ENCODE results near the gene MED16.

DNA sequence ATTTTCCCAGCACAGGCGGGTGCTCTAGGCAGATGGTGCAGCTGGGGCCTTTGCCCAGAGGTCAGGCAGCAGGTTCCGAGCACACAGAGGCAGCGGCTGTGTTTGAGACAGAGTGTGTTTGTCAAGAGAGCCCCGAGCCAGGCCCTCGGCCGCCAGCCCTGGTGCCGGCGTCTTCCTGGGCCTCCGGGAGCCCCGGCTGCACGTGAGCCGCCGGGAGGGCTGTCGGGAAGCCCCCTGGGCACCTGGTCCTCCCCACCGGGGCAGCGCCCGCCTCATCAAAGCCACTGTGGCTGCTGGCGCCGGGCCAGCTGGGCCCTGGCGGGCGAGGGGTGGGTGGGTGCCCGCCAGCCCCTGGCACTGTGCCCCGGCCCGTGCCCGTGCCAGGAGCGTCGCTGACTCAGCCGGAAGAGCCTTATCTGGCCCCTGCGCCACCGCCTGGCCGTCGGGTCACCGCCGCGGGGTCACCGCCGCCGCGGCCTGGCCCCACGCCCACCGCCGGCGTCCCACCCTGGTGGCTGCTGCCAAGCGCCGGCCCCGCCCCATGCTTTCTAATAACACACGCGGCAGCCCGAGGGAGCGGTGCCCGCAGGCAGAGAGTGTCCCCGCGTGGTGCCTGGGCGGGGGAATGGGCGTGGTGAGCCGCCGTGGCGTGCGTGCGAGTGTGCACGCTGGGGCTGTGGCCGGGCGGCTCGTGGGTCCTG is 47.8 kb upstream of the MED16 start:
- TF ChIP-seq EZH2 (IDR thresholded peaks at IDR 0.05; ENCODE audit: insufficient read depth, poor library complexity, severe bottlenecking) (no peak), EZH2phosphoT487 (IDR thresholded peaks at IDR 0.05; ENCODE audit: insufficient read depth, low read depth) (no peak)
